ENCODE measurements around the gene DEGS1.

The DEGS1 gene

DNA sequence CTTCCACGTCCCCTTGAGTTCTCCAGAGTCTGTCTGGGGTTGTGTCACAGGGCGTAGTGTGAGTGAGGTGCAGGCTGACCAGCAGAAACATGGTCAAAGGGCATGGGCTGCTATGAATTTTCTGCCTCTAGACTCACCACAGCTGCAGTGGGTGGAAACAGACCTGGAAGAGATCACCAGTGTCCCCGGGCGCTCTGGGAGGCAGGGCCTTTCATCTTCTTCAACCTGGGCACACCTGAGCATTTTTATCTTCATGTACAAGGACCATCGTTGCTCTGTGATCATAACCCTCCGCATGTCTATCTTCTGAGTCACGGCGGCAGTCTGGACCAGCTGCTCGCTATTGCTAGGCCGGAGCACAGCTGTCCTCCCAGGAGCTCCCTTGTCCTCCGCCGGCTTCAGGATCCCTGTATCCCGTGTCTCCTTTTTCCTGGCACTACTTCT, 29.6 kb downstream of the DEGS1 start:
- peaks cover 6% of the 10 kb centered on the region; the same call in 1 of the 2 replicates for H3K4me1 ChIP-seq
- H3K9me3 ChIP-seq: no peaks in the 10 kb centered on the region
- no peak overlapping the region for H3K4me3 ChIP-seq
- in situ Hi-C loops (cut with MboI; ENCODE audit: low sequenced_read_pairs): no loop called here
- no peak for DNase-seq (ENCODE audit: low spot score in 2 of 2)
- H3K36me3 ChIP-seq (replicated peaks): no peaks in the 10 kb centered on the region
- no peaks in the 10 kb centered on the region for H3K27me3 ChIP-seq (ENCODE audit: low read depth)

DNA sequence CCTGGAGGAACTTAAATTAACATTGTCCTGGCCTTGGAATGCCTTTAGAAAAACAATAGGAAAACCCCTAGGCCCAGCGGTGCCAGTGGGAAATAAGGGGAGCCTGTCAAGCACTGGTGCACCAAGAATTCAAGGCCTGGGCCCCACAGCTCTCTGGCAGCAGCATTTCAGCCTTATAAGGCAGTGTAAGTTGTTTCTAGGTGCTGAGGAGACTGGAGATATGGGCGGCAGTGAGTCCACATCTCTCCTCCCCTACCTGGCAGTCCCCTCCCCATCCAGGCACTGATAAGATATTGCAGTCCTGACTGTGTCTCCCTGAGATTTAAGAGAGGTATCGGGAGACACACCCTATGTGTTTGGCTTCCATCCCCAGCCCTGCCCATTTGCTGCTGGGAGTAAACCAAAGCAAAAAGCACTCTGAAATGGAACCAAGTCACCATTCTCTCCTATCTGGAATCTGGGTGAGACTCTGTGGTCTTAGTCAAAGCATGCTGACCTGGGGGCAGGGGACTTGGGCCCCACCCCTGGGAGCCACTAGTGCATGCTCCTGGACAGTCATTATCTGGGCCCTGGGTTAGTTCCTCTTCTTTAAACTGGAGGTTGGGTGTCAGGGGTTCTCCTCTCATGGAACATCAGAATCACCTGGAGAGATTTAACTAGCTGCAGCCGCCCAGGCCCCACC, 30.5 kb downstream of the DEGS1 start:
- H3K4me1 ChIP-seq: peaks cover 6% of the 10 kb centered on the region; the same call in 1 of the 2 replicates
- in situ Hi-C loops (cut with MboI; ENCODE audit: low sequenced_read_pairs): no loop called here
- H3K27me3 ChIP-seq (ENCODE audit: low read depth): no peaks in the 10 kb centered on the region
- H3K36me3 ChIP-seq (replicated peaks): no peaks in the 10 kb centered on the region
- no peak for DNase-seq (ENCODE audit: low spot score in 2 of 2)
- H3K9me3 ChIP-seq: no peaks in the 10 kb centered on the region
- no peak overlapping the region for H3K4me3 ChIP-seq

GRCh38 chr1:224216382-224216781, 33.3 kb downstream of the DEGS1 start:
- no peak overlapping the region for H3K4me3 ChIP-seq
- H3K4me1 ChIP-seq: peaks cover 2% of the 10 kb centered on the region; the same call in 1 of the 2 replicates
- no peaks in the 10 kb centered on the region for H3K27me3 ChIP-seq (ENCODE audit: low read depth)
- no peaks in the 10 kb centered on the region for H3K9me3 ChIP-seq
- H3K36me3 ChIP-seq (replicated peaks): no peaks in the 10 kb centered on the region
- no peak for DNase-seq (ENCODE audit: low spot score in 2 of 2)
- in situ Hi-C loops (cut with MboI; ENCODE audit: low sequenced_read_pairs): no loop called here

GRCh38 chr1:224217655-224218623, 34.9 kb downstream of the DEGS1 start:
- no peaks in the 10 kb centered on the region for H3K9me3 ChIP-seq
- in situ Hi-C loops (cut with MboI; ENCODE audit: low sequenced_read_pairs): no loop called here
- no peaks in the 10 kb centered on the region for H3K27me3 ChIP-seq (ENCODE audit: low read depth)
- no peaks in the 10 kb centered on the region; the same call in 1 of the 2 replicates for H3K4me1 ChIP-seq
- no peak for DNase-seq (ENCODE audit: low spot score in 2 of 2)
- H3K4me3 ChIP-seq: no peak overlapping the region
- no peaks in the 10 kb centered on the region for H3K36me3 ChIP-seq (replicated peaks)

- no peak overlapping the region for H3K4me3 ChIP-seq
- DNase-seq (ENCODE audit: low spot score in 2 of 2): no peak
- no peaks in the 10 kb centered on the region; the same call in 1 of the 2 replicates for H3K4me1 ChIP-seq
- no peaks in the 10 kb centered on the region for H3K9me3 ChIP-seq
- H3K27me3 ChIP-seq (ENCODE audit: low read depth): no peaks in the 10 kb centered on the region
- in situ Hi-C loops (cut with MboI; ENCODE audit: low sequenced_read_pairs): no loop called here
- H3K36me3 ChIP-seq (replicated peaks): no peaks in the 10 kb centered on the region
These were observed 36.1 kb downstream of the DEGS1 start for GRCh38 chr1:224219011-224219611.

DNA sequence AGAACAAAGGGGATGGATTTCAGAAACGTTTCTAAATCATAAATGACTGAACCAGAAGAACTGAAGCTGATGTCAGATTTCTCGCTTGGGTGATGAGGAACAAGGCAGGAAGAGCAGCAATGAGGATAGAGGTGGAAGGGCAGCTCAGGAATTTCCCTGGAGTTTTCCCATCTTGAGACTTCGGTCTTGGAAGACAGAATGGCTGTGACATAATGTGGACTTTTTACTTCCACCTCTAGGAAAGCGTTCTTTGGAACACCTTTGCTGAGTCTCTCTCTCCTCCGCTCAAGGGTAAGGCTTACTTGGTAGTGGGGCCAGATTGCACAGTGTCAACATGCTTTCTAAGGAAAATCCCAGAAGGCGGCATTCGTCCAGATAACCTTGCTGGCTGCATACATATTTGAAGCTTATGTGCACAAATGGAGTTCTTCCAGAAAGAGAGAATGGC, 36.6 kb downstream of the DEGS1 start:
- no peaks in the 10 kb centered on the region for H3K36me3 ChIP-seq (replicated peaks)
- no peak for DNase-seq (ENCODE audit: low spot score in 2 of 2)
- H3K9me3 ChIP-seq: no peaks in the 10 kb centered on the region
- no peaks in the 10 kb centered on the region for H3K27me3 ChIP-seq (ENCODE audit: low read depth)
- no peak overlapping the region for H3K4me3 ChIP-seq
- in situ Hi-C loops (cut with MboI; ENCODE audit: low sequenced_read_pairs): no loop called here
- H3K4me1 ChIP-seq: no peaks in the 10 kb centered on the region; the same call in 1 of the 2 replicates

GRCh38 chr1:224223819-224224714, 41.0 kb downstream of the DEGS1 start:
- Histone ChIP-seq H3K36me3 (replicated peaks) (peaks cover 21% of the 10 kb centered on the region), H3K9me3 (no peaks in the 10 kb centered on the region), H3K27me3 (ENCODE audit: low read depth) (no peaks in the 10 kb centered on the region), H3K4me1 (no peaks in the 10 kb centered on the region), H3K4me3 (no peak overlapping the region)
- no peak for DNase-seq (ENCODE audit: low spot score in 2 of 2)
- in situ Hi-C loops (cut with MboI; ENCODE audit: low sequenced_read_pairs): no loop called here

DNA sequence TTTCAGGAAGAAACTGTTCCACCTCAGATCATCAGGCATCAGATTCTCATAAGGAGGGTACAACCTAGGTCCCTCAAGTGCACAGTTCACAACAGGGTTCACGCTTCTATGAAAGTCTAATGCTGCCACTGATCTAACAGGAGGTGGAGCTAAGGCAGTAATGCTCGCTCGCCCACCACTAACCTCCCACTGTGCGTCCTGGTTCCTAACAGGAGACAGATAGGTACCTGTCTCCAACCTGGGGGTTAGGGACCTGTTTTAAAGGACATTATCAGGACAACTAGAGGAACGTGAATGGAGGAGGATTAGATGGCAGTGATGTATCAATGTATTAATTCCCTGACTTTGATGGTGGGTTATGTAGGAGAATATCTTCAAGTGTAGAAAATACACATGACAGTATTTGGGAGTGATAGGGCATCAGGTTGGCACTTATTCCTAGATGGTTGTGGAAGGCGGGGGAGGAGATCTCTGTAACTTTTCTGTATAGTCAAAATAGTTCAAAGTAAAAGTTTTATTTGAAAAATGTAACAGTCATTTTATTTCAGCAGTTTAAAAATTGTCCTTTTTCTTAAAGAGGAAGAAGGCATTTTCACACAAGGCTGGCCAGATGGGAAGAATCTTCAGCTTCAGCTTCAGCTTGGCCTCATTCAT, 43.9 kb downstream of the DEGS1 start:
- Histone ChIP-seq H3K4me3 (no peak overlapping the region), H3K36me3 (replicated peaks) (peaks cover 43% of the 10 kb centered on the region), H3K4me1 (no peaks in the 10 kb centered on the region), H3K27me3 (ENCODE audit: low read depth) (no peaks in the 10 kb centered on the region), H3K9me3 (no peaks in the 10 kb centered on the region)
- no peak for DNase-seq (ENCODE audit: low spot score in 2 of 2)
- in situ Hi-C loops (cut with MboI; ENCODE audit: low sequenced_read_pairs): no loop called here

DNA sequence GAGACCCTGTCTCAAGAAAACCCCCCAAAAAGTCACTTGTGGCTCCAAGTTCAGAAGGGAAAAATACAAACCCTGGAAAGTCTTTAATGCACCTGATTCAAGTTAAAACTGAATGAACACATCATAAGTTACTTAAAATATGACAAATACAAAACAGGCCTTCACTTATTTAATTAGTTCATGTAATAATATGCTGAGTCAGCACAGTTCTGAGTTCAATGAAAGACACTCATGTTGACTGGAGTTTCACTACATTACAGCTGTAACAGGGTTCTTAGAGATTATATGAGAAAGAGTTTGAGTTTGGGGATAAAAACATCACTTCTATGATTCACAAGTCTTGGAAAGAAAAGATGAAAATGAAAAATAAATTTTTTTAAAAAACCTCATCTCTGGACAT, 51.0 kb downstream of the DEGS1 start:
- in situ Hi-C loops (cut with MboI; ENCODE audit: low sequenced_read_pairs): no loop called here
- DNase-seq (ENCODE audit: low spot score in 2 of 2): no peak

GRCh38 chr1:224235813-224236493, 52.9 kb downstream of the DEGS1 start:
- DNase-seq (ENCODE audit: low spot score in 2 of 2): no peak
- H3K4me1 ChIP-seq: peaks cover 20% of the 10 kb centered on the region
- no peaks in the 10 kb centered on the region for H3K27me3 ChIP-seq (ENCODE audit: low read depth)
- peaks cover 11% of the 10 kb centered on the region for H3K36me3 ChIP-seq (replicated peaks)
- no peak overlapping the region for H3K4me3 ChIP-seq
- H3K9me3 ChIP-seq: no peaks in the 10 kb centered on the region
- in situ Hi-C loops (cut with MboI; ENCODE audit: low sequenced_read_pairs): no loop called here

More for the DNA sequence above, 51.0 kb downstream of the DEGS1 start:
- peaks cover 27% of the 10 kb centered on the region for H3K36me3 ChIP-seq (replicated peaks)
- H3K4me3 ChIP-seq: no peak overlapping the region
- H3K27me3 ChIP-seq (ENCODE audit: low read depth): no peaks in the 10 kb centered on the region
- H3K9me3 ChIP-seq: no peaks in the 10 kb centered on the region
- peaks cover 6% of the 10 kb centered on the region for H3K4me1 ChIP-seq

DNA sequence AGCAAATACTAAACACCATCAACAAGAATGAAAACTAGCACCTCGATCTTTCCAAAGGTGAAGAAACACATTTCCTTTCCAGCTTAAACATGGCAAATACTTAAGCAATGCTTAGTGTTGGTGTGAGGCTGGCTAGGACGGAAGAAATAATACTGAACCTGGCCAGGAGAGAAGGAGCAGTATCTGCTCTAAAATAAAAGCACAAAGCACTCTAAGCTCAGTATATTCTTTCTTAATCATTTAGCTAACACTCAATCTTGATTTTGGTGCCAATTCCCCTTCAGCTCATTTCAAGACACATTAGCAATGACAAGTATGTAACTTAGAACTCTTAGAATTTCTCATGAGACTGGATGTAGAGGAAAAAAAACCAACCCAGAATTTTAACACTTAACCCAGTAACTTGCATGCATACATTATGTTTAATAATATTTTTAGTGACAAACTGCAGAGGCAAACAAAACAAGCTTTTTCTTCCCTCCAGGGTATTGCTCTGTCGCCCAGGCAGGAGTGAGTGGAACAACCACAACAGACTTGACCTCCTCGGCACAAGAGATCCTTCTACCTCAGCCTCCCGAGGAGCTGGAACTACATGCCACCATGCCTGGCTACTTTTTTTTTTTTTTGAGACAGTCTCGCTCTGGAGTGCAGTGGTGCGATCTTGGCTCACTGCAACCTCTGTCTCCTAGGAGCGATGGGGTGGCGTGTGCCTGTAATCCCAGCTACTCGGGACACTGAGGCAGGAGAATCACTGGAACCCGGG, 54.3 kb downstream of the DEGS1 start:
- Histone ChIP-seq H3K27me3 (ENCODE audit: low read depth) (no peaks in the 10 kb centered on the region), H3K4me3 (no peak overlapping the region), H3K9me3 (no peaks in the 10 kb centered on the region), H3K36me3 (replicated peaks) (peaks cover 5% of the 10 kb centered on the region; the same call in 1 of the 2 replicates), H3K4me1 (peaks cover 21% of the 10 kb centered on the region)
- no peak for DNase-seq (ENCODE audit: low spot score in 2 of 2)
- in situ Hi-C loops (cut with MboI; ENCODE audit: low sequenced_read_pairs): no loop called here
